Esophagus (tissue), 2 donors: Measurements from ENCODE around the gene FOXK2. TPM values are rescaled to one million over a fixed set of nuclear protein-coding genes. Genes with fewer than 3 reads are reported as not detected.
"Not testable (repeated sequence)": the region's sequence is repeated elsewhere in the genome, so short reads cannot be mapped to it uniquely, and the experiment has no call there.

Experiments
- H3K27ac ChIP-seq, 2 donors: one replicate each; pipeline ENCODE4 v1.5.1; 2013; ENCODE audit warnings: low read depth in 2 of 2, mild to moderate bottlenecking in 2 of 2, inconsistent platforms in 1 of 2, low read length in 1 of 2, moderate library complexity in 1 of 2
- H3K27me3 ChIP-seq, 2 donors: one replicate each; pipeline ENCODE4 v1.6.1; 2013; ENCODE audit warnings: low read length in 2 of 2, control low read depth in 1 of 2, mild to moderate bottlenecking in 1 of 2; ENCODE audit not compliant: insufficient read depth in 2 of 2, control insufficient read depth in 1 of 2
- H3K36me3 ChIP-seq, 2 donors: one replicate each; pipeline ENCODE4 v1.6.1; 2013; ENCODE audit warnings: low read length in 1 of 2; ENCODE audit not compliant: control insufficient read depth in 2 of 2, insufficient read depth in 2 of 2
- H3K4me1 ChIP-seq, 2 donors: one replicate each; pipeline ENCODE4 v1.6.1; 2013; ENCODE audit warnings: low read length in 1 of 2; ENCODE audit not compliant: control insufficient read depth in 2 of 2, insufficient read depth in 2 of 2
- H3K4me3 ChIP-seq, 2 donors: one replicate each; pipeline ENCODE4 v1.5.1; 2013; ENCODE audit warnings: low read length in 2 of 2, mild to moderate bottlenecking in 2 of 2, low read depth in 1 of 2, moderate library complexity in 1 of 2
- H3K9me3 ChIP-seq, 2 donors: one replicate each; pipeline ENCODE4 v1.6.1; 2013; ENCODE audit warnings: mild to moderate bottlenecking in 2 of 2, low read depth in 1 of 2, low read length in 1 of 2, moderate library complexity in 1 of 2; ENCODE audit not compliant: control insufficient read depth in 2 of 2, insufficient read depth in 1 of 2
- WGBS, 2 donors: extraction: QIAGEN DNeasy Blood & Tissue Kit; methylation state at CpG; one replicate each; pipeline ENCODE4 v1.1.7; 2013; 5-methylcytosine and 5-hydroxymethylcytosine counted together
- polyA plus RNA-seq, 2 donors: library from polyadenylated mRNA; stranded (reverse); fragments of 200-250 nt; gene quantifications; one replicate each; pipeline ENCODE4 v1.2.3, GENCODE V29; 2013
- donor health status: healthy with polysubstance abuse.
- donor health status: Bipolar disorder and iron deficiency.

The FOXK2 gene
- polyA plus RNA-seq, 2 donors, result 15.9 to 20.5 TPM

GRCh38 chr17:82528484-82529265 is 9.1 kb downstream of the FOXK2 start:
- WGBS, 2 donors, result 30 to 35% methylated on average over 17 of the region's 17 CpGs

GRCh38 chr17:82529914-82530300 is 10.4 kb downstream of the FOXK2 start:
- no peaks in the 10 kb centered on the region for H3K36me3 ChIP-seq
- no peaks in the 10 kb centered on the region for H3K27me3 ChIP-seq
- peak overlapping the region; percentile 70 to 88 for H3K27ac ChIP-seq
- no peaks in the 10 kb centered on the region for H3K9me3 ChIP-seq
- WGBS, 2 donors, result 51 to 66% methylated on average over 9 of the region's 9 CpGs
- no peak overlapping the region for H3K4me3 ChIP-seq
- H3K4me1 ChIP-seq, result peaks cover 0 to 18% of the 10 kb centered on the region in 2 donors

More at GRCh38 chr17:82528484-82529265, 9.1 kb downstream of the FOXK2 start:
- H3K27me3 ChIP-seq, result no peaks in the 10 kb centered on the region
- H3K4me3 ChIP-seq, result no peak overlapping the region
- H3K4me1 ChIP-seq, result peaks cover 3 to 13% of the 10 kb centered on the region in 2 donors
- H3K36me3 ChIP-seq, result no peaks in the 10 kb centered on the region
- no peaks in the 10 kb centered on the region for H3K9me3 ChIP-seq
- peak overlapping the region; percentile 76 to 77 for H3K27ac ChIP-seq

GRCh38 chr17:82531431-82531881 is 11.9 kb downstream of the FOXK2 start:
- Histone ChIP-seq H3K27me3 (no peaks in the 10 kb centered on the region), H3K4me1 (peaks cover 8 to 17% of the 10 kb centered on the region in 2 donors), H3K9me3 (no peaks in the 10 kb centered on the region), H3K27ac (peak overlapping the region; percentile 6 to 72), H3K4me3 (no peak overlapping the region), H3K36me3 (no peaks in the 10 kb centered on the region)
- 59 to 75% methylated on average over 7 of the region's 7 CpGs for WGBS, 2 donors

GRCh38 chr17:82534401-82534812 is 14.9 kb downstream of the FOXK2 start:
- no peaks in the 10 kb centered on the region for H3K9me3 ChIP-seq
- peak overlapping the region; percentile 78 to 95 for H3K27ac ChIP-seq
- peaks cover 9 to 18% of the 10 kb centered on the region in 2 donors for H3K4me1 ChIP-seq
- H3K36me3 ChIP-seq, result no peaks in the 10 kb centered on the region
- no peak overlapping the region for H3K4me3 ChIP-seq
- 48 to 62% methylated on average over 7 of the region's 7 CpGs for WGBS, 2 donors
- no peaks in the 10 kb centered on the region for H3K27me3 ChIP-seq

GRCh38 chr17:82536512-82537201 is 17.1 kb downstream of the FOXK2 start:
- Histone ChIP-seq H3K9me3 (no peaks in the 10 kb centered on the region), H3K27me3 (no peaks in the 10 kb centered on the region), H3K4me3 (peak overlapping the region in 1 of 2 donors; percentile 5), H3K27ac (peak overlapping the region; percentile 95 to 99), H3K4me1 (peaks cover 12 to 19% of the 10 kb centered on the region in 2 donors), H3K36me3 (no peaks in the 10 kb centered on the region)
- 17 to 27% methylated on average over 6 of the region's 6 CpGs for WGBS, 2 donors

GRCh38 chr17:82537228-82537627 is 17.7 kb downstream of the FOXK2 start:
- not testable (repeated sequence) for H3K27me3 ChIP-seq, H3K36me3 ChIP-seq, H3K4me3 ChIP-seq, H3K9me3 ChIP-seq
- Histone ChIP-seq H3K4me1 (peaks cover 12 to 19% of the 10 kb centered on the region in 2 donors), H3K27ac (peak overlapping the region; percentile 95 to 99)
- WGBS, 2 donors, result 65 to 83% methylated on average over 9 of the region's 9 CpGs

- H3K9me3 ChIP-seq, H3K4me3 ChIP-seq, H3K36me3 ChIP-seq, H3K27ac ChIP-seq, H3K27me3 ChIP-seq: not testable (repeated sequence)
- H3K4me1 ChIP-seq, result peaks cover 12 to 17% of the 10 kb centered on the region in 2 donors
- WGBS, 2 donors, result 70 to 73% methylated on average over 18 of the region's 18 CpGs
These were observed 19.5 kb downstream of the FOXK2 start for GRCh38 chr17:82539076-82539475.

DNA sequence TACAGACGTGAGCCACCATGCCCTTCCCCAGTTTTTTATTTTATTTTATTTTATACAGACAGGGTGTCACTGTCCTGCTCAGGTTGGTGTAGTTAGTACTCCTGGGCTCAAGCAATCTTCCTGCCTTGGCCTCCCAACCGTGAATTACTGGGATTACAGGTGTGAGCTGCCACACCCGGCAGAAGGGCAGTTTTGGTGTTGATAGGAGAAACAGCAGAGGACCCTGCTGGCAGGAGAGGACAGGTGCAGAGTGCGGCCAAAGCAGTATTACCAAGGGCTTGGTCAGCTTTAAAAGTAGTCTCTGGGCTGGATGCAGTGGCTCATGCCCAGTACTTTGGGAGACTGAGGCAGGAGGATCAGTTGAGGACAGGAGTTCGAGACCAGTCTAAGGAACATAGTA is 22.9 kb downstream of the FOXK2 start:
- Histone ChIP-seq H3K27ac (no peak overlapping the region), H3K4me1 (peaks cover 7 to 9% of the 10 kb centered on the region in 2 donors), H3K9me3 (no peaks in the 10 kb centered on the region), H3K27me3 (no peaks in the 10 kb centered on the region), H3K4me3 (no peak overlapping the region), H3K36me3 (no peaks in the 10 kb centered on the region)
- WGBS, 2 donors, result 80 to 85% methylated on average over 5 of the region's 5 CpGs

GRCh38 chr17:82544431-82545070 is 25.0 kb downstream of the FOXK2 start:
- H3K9me3 ChIP-seq, result no peaks in the 10 kb centered on the region
- H3K4me1 ChIP-seq, result peaks cover 6 to 12% of the 10 kb centered on the region in 2 donors
- H3K27ac ChIP-seq, result no peak overlapping the region
- WGBS, 2 donors, result 74 to 82% methylated on average over 16 of the region's 16 CpGs
- peaks cover 0 to 3% of the 10 kb centered on the region in 2 donors for H3K36me3 ChIP-seq
- no peak overlapping the region for H3K4me3 ChIP-seq
- no peaks in the 10 kb centered on the region for H3K27me3 ChIP-seq
